GM12878 (cell line): ENCODE measurements around the gene PPP1R18. TPM values are rescaled to one million over a fixed set of nuclear protein-coding genes. Genes with fewer than 3 reads are reported as not detected.

Source experiments
- BHLHE40 ChIP-seq, 2 experiments: fragments of 450-650 bp in 1 of 2; IDR thresholded peaks; 2 replicates each; pipeline ENCODE4 v1.6.1; 2011 to 2017; ENCODE audit warnings: low read depth in 2 of 2, borderline replicate concordance in 1 of 2, improper control_type of control experiment in 1 of 2, low read length in 1 of 2, mild to moderate bottlenecking in 1 of 2
- BRCA1 ChIP-seq: IDR thresholded peaks from 2 replicates; pipeline ENCODE4 v1.6.1; 2011; ENCODE audit warnings: low read depth, low read length, improper control_type of control experiment
- CBFB ChIP-seq: IDR thresholded peaks from 2 replicates; pipeline ENCODE4 v1.6.1; 2016; ENCODE audit warnings: antibody characterized with exemption, low read depth
- GABPA ChIP-seq: IDR thresholded peaks from 2 replicates; pipeline ENCODE4 v1.6.1; 2014; ENCODE audit warnings: antibody characterized with exemption, low read depth, mild to moderate bottlenecking, inconsistent platforms
- JUNB ChIP-seq: IDR thresholded peaks from 2 replicates; pipeline ENCODE4 v1.6.1; 2016; ENCODE audit warnings: antibody characterized with exemption, mild to moderate bottlenecking
- MAX ChIP-seq: IDR thresholded peaks from 2 replicates; pipeline ENCODE4 v1.6.1; 2012; ENCODE audit warnings: low read depth, low read length, improper control_type of control experiment
- MYB ChIP-seq: fragments of 150-350 bp; IDR thresholded peaks from 2 replicates; pipeline ENCODE4 v1.6.1; 2014; ENCODE audit warnings: mild to moderate bottlenecking, low read depth, low read length, borderline replicate concordance
- NFXL1 ChIP-seq: fragments of 450-650 bp; IDR thresholded peaks from 2 replicates; pipeline ENCODE4 v1.6.1; 2017; ENCODE audit warnings: antibody characterized with exemption, mild to moderate bottlenecking, borderline replicate concordance
- NR2C1 ChIP-seq: fragments of 450-650 bp; IDR thresholded peaks from 2 replicates; pipeline ENCODE4 v1.6.1; 2017; ENCODE audit warnings: antibody characterized with exemption, mild to moderate bottlenecking, moderate library complexity
- PBX3 ChIP-seq: IDR thresholded peaks from 2 replicates; pipeline ENCODE4 v1.6.1; 2011; ENCODE audit warnings: mild to moderate bottlenecking, low read depth, low read length, moderate library complexity; ENCODE audit not compliant: insufficient replicate concordance
- POLR2AphosphoS2 ChIP-seq: IDR thresholded peaks from 2 replicates; pipeline ENCODE4 v1.6.1; 2011; ENCODE audit warnings: low read depth, mild to moderate bottlenecking, low read length, improper control_type of control experiment, moderate library complexity
- POLR2AphosphoS5 ChIP-seq: IDR thresholded peaks from 2 replicates; pipeline ENCODE4 v1.6.1; 2011; ENCODE audit warnings: mild to moderate bottlenecking, low read length, inconsistent platforms
- POU2F2 ChIP-seq: IDR thresholded peaks from 3 replicates; pipeline ENCODE4 v1.6.1; 2011; ENCODE audit warnings: low read depth, mild to moderate bottlenecking, low read length, borderline replicate concordance
- RAD21 ChIP-seq: IDR thresholded peaks from 2 replicates; pipeline ENCODE4 v1.6.1; 2011; ENCODE audit warnings: mild to moderate bottlenecking, low read depth, low read length, moderate library complexity; ENCODE audit not compliant: insufficient read depth
- RB1 ChIP-seq: fragments of 450-650 bp; formaldehyde crosslinking; IDR thresholded peaks from 2 replicates; pipeline ENCODE4 v1.6.1; 2017; ENCODE audit warnings: mild to moderate bottlenecking, borderline replicate concordance
- RCOR1 ChIP-seq: conservative IDR thresholded peaks from 2 replicates; pipeline ENCODE4 v1.6.1; 2012; ENCODE audit warnings: low read depth, low read length, improper control_type of control experiment
- RFX5 ChIP-seq: IDR thresholded peaks from 2 replicates; pipeline ENCODE4 v1.6.1; 2011; ENCODE audit warnings: low read depth, low read length, improper control_type of control experiment
- RUNX3 ChIP-seq: IDR thresholded peaks from 2 replicates; pipeline ENCODE4 v1.6.1; 2012; ENCODE audit warnings: low read length, inconsistent platforms
- SMC3 ChIP-seq: IDR thresholded peaks from 2 replicates; pipeline ENCODE4 v1.6.1; 2011; ENCODE audit warnings: low read length, improper control_type of control experiment, borderline replicate concordance
- USF1 ChIP-seq: IDR thresholded peaks from 2 replicates; pipeline ENCODE4 v1.6.1; 2011; ENCODE audit warnings: borderline replicate concordance, low read depth, mild to moderate bottlenecking, moderate library complexity, mixed read lengths, low read length; ENCODE audit not compliant: insufficient read depth; ENCODE audit errors: extremely low read length
- USF2 ChIP-seq: IDR thresholded peaks from 2 replicates; pipeline ENCODE4 v1.6.1; 2011; ENCODE audit warnings: low read depth, low read length, improper control_type of control experiment, borderline replicate concordance
- ZBTB40 ChIP-seq: fragments of 450-650 bp; IDR thresholded peaks from 2 replicates; pipeline ENCODE4 v1.6.1; 2016; ENCODE audit warnings: mild to moderate bottlenecking, moderate library complexity, borderline replicate concordance
- polyA plus RNA-seq, 11 experiments: library from polyadenylated mRNA; depleted of rRNA in 4 of 11; unstranded in 6 of 11; stranded (reverse) in 5 of 11; fragments of >200 nt; fragmentation: Nextera tagmentation in 4 of 11; fragmentation: Illumina TruSeq in 1 of 11; extraction: Ambion mirVana in 4 of 11; extraction: Trizol in 1 of 11; gene quantifications; 1 replicate in 1 of 11; 2 replicates in 10 of 11; pipeline versions ENCODE4 v1.2.1 to v1.2.3, GENCODE V29; 2011 to 2016; ENCODE audit warnings: inconsistent platforms in 2 of 11, missing spikeins in 2 of 11, low read depth in 1 of 11
- total RNA-seq, 4 experiments: library from RNA; depleted of rRNA in 3 of 4; stranded (reverse); fragments of >200 nt in 3 of 4; fragmentation: Illumina TruSeq in 1 of 4; extraction: Trizol in 1 of 4; gene quantifications; 2 replicates each; pipeline versions ENCODE4 v1.2.1 to v1.2.3, GENCODE V29; 2013 to 2021

The PPP1R18 gene
- total and polyA plus RNA-seq, 10 of the 15 experiments (the other 5 are each of a cell fraction or from before 2014, with no cell fraction given): 21.0 to 119 (median 52.6) TPM

- TF ChIP-seq ZBTB40 (no peak), PBX3 (no peak), CBFB (peak; percentile 89), SMC3 (peak; percentile 97), BRCA1 (no peak), JUNB (no peak), GABPA (no peak), POLR2AphosphoS5 (no peak), USF2 (no peak), RCOR1 (no peak), NFXL1 (no peak), RUNX3 (no peak), POU2F2 (0 out of 3 replicates have a peak, but pooled peaks have one; percentile 24), RFX5 (no peak), BHLHE40 (IDR thresholded peaks at IDR 0.05; ENCODE audit: borderline replicate concordance in 1 of 2, low read depth in 2 of 2, low read length in 1 of 2) (peak in 1 of 2 experiments; percentile 45; a peak in 1 of 4 replicates), RB1 (peak; percentile 84; the same call in 1 of the 2 replicates), RAD21 (peak; percentile 97), POLR2AphosphoS2 (no peak), MAX (no peak), USF1 (no peak), MYB (no peak), NR2C1 (no peak)
These were observed 7.3 kb downstream of the PPP1R18 start (continued) for GRCh38 chr6:30678964-30679726.
